ENCODE results near the gene FIGNL2.
"Not testable (repeated sequence)": the region's sequence is repeated elsewhere in the genome, so short reads cannot be mapped to it uniquely, and the experiment has no call there.

FIGNL2 gene

GRCh38 chr12:51848326-51848727, at the start of gene FIGNL2:
FIGNL2 (minus strand) TSS chr12:51848718; CDS start chr12:51822413, 26,305 bp downstream.
- DNase-seq (ENCODE audit: low read depth in 2 of 2), result no peak

- no peak for DNase-seq (ENCODE audit: low read depth in 2 of 2)
Measured at GRCh38 chr12:51897181-51897580, 48.7 kb upstream of the FIGNL2 start.

- no peak for DNase-seq (ENCODE audit: low read depth in 2 of 2)
Measured at GRCh38 chr12:51896236-51896635, 47.7 kb upstream of the FIGNL2 start.

- DNase-seq (ENCODE audit: low read depth in 2 of 2), result no peak
Measured at GRCh38 chr12:51895378-51896135, 47.0 kb upstream of the FIGNL2 start.

GRCh38 chr12:51893786-51894185, 45.3 kb upstream of the FIGNL2 start:
- no peak for DNase-seq (ENCODE audit: low read depth in 2 of 2)

- DNase-seq (ENCODE audit: low read depth in 2 of 2), result no peak
Measured at GRCh38 chr12:51891843-51892242, 43.3 kb upstream of the FIGNL2 start.

GRCh38 chr12:51890511-51891171, 42.1 kb upstream of the FIGNL2 start:
- no peak for DNase-seq (ENCODE audit: low read depth in 2 of 2)

- no peak for DNase-seq (ENCODE audit: low read depth in 2 of 2)
Measured at GRCh38 chr12:51890133-51890464, 41.6 kb upstream of the FIGNL2 start.

- no peak for DNase-seq (ENCODE audit: low read depth in 2 of 2)
Measured at GRCh38 chr12:51889216-51890132, 41.0 kb upstream of the FIGNL2 start.

GRCh38 chr12:51888316-51889215, 40.0 kb upstream of the FIGNL2 start:
- no peak for DNase-seq (ENCODE audit: low read depth in 2 of 2)

- no peak for DNase-seq (ENCODE audit: low read depth in 2 of 2)
Measured at GRCh38 chr12:51887476-51888315, 39.2 kb upstream of the FIGNL2 start, which contains the start of gene ANKRD33. ANKRD33 (plus strand) TSS chr12:51888103; CDS start chr12:51888187, 84 bp downstream.

- peak in 1 of 2 donors; percentile 18 for DNase-seq (ENCODE audit: low read depth in 2 of 2)
Measured at GRCh38 chr12:51886021-51886710, 37.6 kb upstream of the FIGNL2 start.

- not testable (repeated sequence) for DNase-seq (ENCODE audit: low read depth in 2 of 2)
Measured at GRCh38 chr12:51885294-51886020, 36.9 kb upstream of the FIGNL2 start.

GRCh38 chr12:51884676-51885229, 36.2 kb upstream of the FIGNL2 start:
- no peak for DNase-seq (ENCODE audit: low read depth in 2 of 2)

GRCh38 chr12:51883998-51884675, 35.6 kb upstream of the FIGNL2 start:
- DNase-seq (ENCODE audit: low read depth in 2 of 2), result no peak

- DNase-seq (ENCODE audit: low read depth in 2 of 2), result no peak
Measured at GRCh38 chr12:51883295-51883694, 34.8 kb upstream of the FIGNL2 start.

GRCh38 chr12:51879102-51879501, 30.6 kb upstream of the FIGNL2 start:
- DNase-seq (ENCODE audit: low read depth in 2 of 2), result no peak

- DNase-seq (ENCODE audit: low read depth in 2 of 2), result no peak
Measured at GRCh38 chr12:51874486-51874885, 26.0 kb upstream of the FIGNL2 start.

All from stimulated activated CD4-positive, alpha-beta T cell treated with anti-CD3 and anti-CD28 coated beads, Interleukin-1b, Interleukin-23, amount 100 ng/mL, for 4 hours (primary cell).